Measurements from ENCODE around the gene DOC2B. TPM values are rescaled to one million over a fixed set of nuclear protein-coding genes. Genes with fewer than 3 reads are reported as not detected.
"Not testable (repeated sequence)": the region's sequence is repeated elsewhere in the genome, so short reads cannot be mapped to it uniquely, and the experiment has no call there.

DOC2B gene
- 10 to 100 TPM in 2 of 8 experiments, 1 to 10 TPM in 5, under 1 TPM in 1; 0.31 to 22.9 (median 5.0) TPM for total RNA-seq

DNA sequence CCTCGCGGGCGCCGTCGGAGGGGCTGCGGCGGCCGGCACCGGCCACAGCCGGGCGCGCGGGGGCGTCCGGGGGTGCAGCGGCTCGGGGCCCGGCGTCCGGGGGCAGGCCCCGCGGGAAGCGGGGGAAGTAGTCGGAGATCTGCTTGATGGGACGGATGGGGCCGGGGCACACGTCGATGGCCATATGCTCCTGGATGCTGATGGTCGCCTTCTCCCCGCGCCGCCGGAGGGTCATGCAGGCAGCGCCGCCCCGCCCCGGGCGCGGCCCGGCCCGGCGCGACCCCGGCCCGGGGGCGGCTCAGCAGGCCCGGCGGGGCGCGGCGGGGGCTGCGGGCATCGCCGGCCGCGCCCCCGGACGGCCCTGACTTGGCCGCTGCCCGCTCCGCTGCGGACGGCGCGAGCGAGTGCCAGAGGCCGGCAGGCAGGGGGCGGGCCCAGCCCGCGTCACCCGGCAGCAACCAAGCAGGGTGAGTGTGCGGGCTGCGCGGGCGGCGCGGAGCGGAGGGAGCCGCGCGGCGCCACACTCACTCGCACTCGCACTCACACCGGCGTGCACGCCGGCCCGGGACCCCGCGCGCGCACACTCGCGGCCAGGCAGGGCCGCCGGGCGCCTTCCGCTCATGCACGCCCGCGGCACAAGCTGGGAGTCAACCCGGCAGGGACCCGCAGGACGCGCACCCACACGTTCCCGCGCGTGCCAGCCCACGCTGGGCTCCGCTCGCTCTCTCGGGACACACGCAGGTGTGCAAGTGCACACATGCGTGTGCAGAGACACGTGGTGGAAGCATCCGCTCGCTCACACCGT lies at the start of gene DOC2B:
DOC2B (minus strand) TSS at position 406 of the 805 bp plus-strand sequence; CDS start at position 235, 171 bp downstream.
- ATAC-seq (replicated peaks in 6 of 8): peak; percentile 41 to 85 (median 78)
- in situ Hi-C loops (cut with MboI; ENCODE audit: low pct_unique_long_range_greater_than_20kb in 2 of 9, low sequenced_read_pairs in 9 of 9, unreplicated experiment in 9 of 9): no loop called here
- peak within 1 kb of the TSS; percentile 32 to 56 (median 35) for H3K4me3 ChIP-seq
- H3K4me1 ChIP-seq (replicated peaks in 1 of 2): peaks cover 32 to 35% of the 10 kb centered on the region in 2 donors
- 6 to 10% methylated on average over 13 to 30 of the region's 120 CpGs; no CpG with 5 or more reads in 8 of the 10 experiments for WGBS, 10 experiments
- H3K27ac ChIP-seq: no peak within 1 kb of the TSS

DNA sequence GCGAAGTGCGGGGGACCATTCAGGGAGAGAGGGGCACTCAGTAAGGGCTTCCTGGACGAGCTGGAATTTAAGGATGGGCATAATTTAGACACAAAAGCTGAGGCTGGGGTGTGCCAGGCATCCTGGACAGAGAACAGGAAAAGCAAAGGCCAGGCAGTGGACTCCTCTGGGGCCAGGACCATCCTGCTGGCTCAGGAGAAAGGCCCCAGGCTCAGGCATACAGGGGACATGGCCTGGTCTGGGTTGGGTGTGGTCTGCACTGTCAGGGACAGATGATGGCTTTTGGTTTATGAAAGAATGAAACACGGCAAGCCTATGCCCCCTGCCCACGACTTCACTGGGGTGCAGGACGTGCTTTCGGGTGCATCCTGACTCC lies 48.9 kb upstream of the DOC2B start:
- H3K4me1 ChIP-seq (replicated peaks in 1 of 2): peaks cover 41 to 48% of the 10 kb centered on the region in 2 donors
- ATAC-seq (replicated peaks in 6 of 8): no peak
- no peak overlapping the region for H3K4me3 ChIP-seq
- peak overlapping the region in 1 of 2 donors; percentile 42 for H3K27ac ChIP-seq
- 63 to 90% (median 79%) methylated on average over 2 to 5 of the region's 7 CpGs; no CpG with 5 or more reads in 5 of the 10 experiments for WGBS, 10 experiments
- in situ Hi-C loops (cut with MboI; ENCODE audit: low pct_unique_long_range_greater_than_20kb in 2 of 9, low sequenced_read_pairs in 9 of 9, unreplicated experiment in 9 of 9): no loop called here

DNA sequence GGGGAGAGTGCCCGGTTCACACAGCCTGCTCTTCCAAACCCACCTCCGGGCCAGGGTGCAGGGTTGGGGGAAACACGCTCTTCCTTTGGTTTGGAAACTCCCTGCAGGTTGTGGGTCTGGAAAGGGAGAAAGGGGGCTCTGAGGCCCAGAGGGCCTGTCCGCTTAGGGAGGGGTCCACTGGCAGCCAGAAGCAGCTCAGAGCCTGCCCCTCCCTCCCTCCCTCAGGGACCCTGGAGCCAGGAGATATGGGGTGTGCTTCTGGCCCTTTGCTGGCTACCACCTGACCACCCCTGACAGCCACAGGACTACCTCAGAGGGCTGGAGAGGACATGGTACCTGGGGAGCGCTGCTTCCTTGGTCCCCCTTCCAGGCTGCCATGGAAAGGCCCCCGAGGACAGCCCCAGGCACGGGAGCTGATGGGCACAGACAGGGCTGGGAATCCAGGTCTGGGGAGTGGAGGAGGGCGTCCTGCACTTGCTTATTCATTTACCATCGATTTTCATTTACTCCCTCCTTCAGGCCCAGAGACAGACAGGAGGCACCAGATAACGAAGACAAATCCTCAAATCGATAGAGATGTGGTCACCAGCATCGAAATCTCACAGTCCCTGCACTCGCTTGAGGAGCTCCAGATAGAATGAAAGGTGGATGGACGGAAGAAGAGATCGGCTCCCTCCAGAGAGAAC lies 48.4 kb upstream of the DOC2B start:
- peaks cover 40 to 47% of the 10 kb centered on the region in 2 donors for H3K4me1 ChIP-seq (replicated peaks in 1 of 2)
- ATAC-seq (replicated peaks in 6 of 8): peak in 2 of 8 experiments; percentile 13 to 65
- in situ Hi-C loops (cut with MboI; ENCODE audit: low pct_unique_long_range_greater_than_20kb in 2 of 9, low sequenced_read_pairs in 9 of 9, unreplicated experiment in 9 of 9): no loop called here
- H3K27ac ChIP-seq: peak overlapping the region in 1 of 2 donors; percentile 42
- H3K4me3 ChIP-seq: no peak overlapping the region
- WGBS, 10 experiments: 43 to 87% (median 70%) methylated on average over 1 to 9 of the region's 15 CpGs; no CpG with 5 or more reads in 2 of the 10 experiments

DNA sequence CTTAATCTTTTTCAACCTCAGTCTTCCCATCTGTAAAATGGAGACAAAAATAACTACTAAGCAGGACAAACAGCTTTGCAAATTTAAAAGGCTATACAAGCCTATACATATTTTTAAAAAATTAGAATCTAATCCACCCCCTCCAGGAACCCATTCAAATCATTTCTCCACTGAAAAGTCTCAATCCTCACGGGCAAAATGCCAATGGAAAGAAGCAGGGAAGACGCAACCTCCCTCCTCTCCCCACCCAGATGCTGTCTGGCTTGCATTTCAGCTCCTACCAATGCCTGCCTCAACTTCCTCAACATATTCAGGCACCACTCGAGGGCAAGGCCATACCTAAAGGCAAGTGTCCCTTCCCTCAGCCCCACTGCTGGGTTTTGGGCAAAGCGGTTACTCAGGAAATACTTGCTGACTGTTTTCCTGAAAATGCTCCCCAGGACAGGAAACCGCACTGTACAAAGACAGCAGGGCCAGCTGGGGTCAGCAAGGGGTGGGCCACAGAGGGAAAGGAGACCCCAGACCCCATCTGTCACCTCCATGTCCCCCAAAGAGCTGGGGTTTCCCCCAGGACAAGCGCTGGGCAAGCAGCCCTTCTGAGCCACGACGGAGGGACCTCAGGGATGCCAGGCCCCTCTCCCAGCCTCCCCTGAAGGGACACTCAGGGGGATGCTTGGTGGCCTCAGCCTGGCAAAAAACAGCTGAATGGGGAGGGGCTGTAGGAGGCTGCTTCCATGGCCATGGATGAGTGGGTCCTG lies 47.7 kb upstream of the DOC2B start:
- Histone ChIP-seq H3K4me1 (replicated peaks in 1 of 2) (peaks cover 34 to 41% of the 10 kb centered on the region in 2 donors), H3K4me3 (no peak overlapping the region), H3K27ac (no peak overlapping the region)
- in situ Hi-C loops (cut with MboI; ENCODE audit: low pct_unique_long_range_greater_than_20kb in 2 of 9, low sequenced_read_pairs in 9 of 9, unreplicated experiment in 9 of 9): no loop called here
- no peak for ATAC-seq (replicated peaks in 6 of 8)
- WGBS, 10 experiments: 0 to 100% (median 73%) methylated on average over 1 to 4 of the region's 8 CpGs; no CpG with 5 or more reads in 5 of the 10 experiments

DNA sequence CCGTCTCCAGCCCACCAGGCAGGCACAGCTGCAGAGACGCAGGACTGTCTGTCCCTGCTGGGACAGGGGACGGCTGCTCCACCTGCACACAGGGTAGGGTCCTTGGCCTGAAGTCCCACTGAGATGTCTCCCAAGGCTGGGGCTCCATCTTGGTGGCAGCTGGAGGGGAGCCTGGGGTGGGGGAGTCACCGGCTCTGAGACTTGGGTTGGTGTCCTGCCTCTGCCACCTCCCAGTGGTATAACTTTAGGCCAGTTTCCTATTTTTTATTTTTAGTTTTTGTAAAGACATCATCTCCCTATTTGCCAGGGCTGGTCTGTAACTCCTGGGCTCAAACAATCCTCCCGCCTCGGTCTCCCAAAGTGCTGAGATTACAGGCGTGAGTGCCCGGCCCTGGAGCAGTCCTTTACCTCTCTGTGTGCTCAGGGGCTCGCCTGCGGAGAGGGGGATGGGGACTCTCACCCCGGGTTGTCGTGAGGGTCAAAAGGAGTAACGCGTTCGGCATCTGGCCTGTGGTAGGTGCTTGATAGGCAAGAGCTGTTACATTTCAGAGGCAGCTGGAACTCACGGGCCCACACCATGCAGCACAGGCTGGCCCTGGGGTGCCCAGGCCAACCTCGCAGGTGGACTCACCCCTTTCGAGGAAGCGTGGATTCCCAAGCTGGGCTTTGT lies 46.6 kb upstream of the DOC2B start:
- in situ Hi-C loops (cut with MboI; ENCODE audit: low pct_unique_long_range_greater_than_20kb in 2 of 9, low sequenced_read_pairs in 9 of 9, unreplicated experiment in 9 of 9): no loop called here
- Histone ChIP-seq H3K4me1 (replicated peaks in 1 of 2) (peaks cover 30 to 39% of the 10 kb centered on the region in 2 donors), H3K27ac (no peak overlapping the region), H3K4me3 (no peak overlapping the region)
- no peak for ATAC-seq (replicated peaks in 6 of 8)
- WGBS, 10 experiments: 20 to 84% (median 81%) methylated on average over 1 to 10 of the region's 19 CpGs; no CpG with 5 or more reads in 4 of the 10 experiments

DNA sequence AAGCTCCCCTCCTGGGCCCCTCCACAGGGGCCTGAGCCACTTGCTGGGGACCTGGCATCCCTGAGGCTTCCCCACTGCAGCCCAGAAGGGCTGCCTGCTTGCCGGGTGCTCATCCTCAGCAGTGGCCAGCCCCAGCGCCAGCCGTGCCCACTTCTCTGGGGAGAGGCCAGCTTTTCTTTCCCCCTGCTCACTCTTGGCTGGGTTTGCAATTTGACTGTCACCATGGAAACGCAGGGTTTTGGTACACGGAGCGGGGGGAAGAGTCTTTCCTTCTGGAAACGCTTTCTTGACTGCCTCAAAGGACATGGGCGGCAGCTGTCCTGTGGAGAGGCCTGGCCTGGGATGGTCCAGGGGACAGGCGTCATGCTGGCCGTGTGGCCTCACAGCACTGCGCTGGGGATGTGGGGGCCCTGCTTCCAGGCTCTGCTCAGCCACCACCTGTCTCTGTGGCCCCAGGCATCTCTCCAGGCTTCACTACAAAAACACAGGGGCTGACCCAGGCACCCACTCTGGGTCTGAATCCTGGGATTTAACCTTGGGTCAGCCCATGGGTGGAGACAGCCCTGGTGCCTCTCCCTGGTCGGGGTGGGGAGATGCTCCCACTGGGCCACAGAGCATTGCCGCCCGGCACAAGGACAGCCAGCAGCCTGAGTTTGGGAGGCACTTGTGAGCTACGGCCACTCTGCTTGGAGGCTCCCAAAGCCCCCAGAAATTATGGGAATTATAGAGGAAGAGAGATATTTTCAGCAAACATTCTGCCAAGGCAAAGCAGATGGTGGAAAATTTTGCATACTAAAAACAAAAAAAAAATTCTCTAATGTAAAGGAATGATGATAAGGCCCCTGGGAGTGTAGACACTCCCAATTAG lies 45.9 kb upstream of the DOC2B start:
- WGBS, 10 experiments: 17 to 80% methylated on average over 1 to 5 of the region's 15 CpGs; no CpG with 5 or more reads in 8 of the 10 experiments
- H3K27ac ChIP-seq: no peak overlapping the region

DNA sequence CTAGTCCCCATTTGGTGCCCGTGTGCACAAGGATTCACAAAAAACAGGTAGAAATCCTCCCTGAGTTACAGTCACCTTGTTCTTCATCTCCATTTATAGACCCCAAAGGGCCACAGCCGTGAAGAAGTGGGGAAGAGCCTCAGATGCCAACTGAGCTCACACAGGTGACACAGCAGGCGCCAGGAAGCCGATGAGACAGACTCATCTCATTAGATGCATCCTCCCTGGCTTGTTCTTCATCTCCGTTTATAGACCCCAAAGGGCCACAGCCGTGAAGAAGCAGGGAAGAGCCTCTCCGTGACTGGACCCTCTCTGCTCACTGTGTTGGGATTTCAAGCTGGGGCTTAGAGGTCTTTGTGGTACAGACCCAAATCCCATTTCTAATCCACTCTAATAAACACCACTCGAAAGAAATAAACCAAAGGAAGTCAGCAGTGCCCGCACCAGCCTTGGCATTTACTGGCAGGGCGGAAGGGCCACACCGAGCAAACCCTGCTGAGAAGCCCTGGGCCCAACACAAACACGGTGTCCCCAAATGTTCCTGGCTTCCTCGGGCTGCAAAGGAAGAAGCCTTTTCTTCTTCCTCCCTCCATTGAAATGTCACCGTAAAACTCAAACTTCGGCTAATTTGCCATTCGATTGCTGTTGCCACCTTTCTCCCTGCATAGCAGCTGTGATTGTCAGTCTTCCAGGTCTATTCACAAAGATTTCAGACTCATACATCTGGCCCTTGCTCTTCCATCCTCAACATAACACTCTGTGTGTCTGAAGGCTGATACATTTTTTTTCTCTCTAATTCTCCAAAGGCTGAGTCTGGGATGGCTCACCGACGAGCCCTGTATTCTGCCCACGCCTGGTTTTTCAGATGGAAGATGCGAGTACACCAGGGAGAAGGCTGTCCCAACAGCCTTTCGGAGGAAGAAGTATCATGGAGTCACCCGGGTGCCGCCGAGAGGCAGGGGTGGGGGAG lies 44.9 kb upstream of the DOC2B start:
- Histone ChIP-seq H3K27ac (no peak overlapping the region), H3K4me3 (no peak overlapping the region), H3K4me1 (replicated peaks in 1 of 2) (peaks cover 27 to 30% of the 10 kb centered on the region in 2 donors)
- in situ Hi-C loops (cut with MboI; ENCODE audit: low pct_unique_long_range_greater_than_20kb in 2 of 9, low sequenced_read_pairs in 9 of 9, unreplicated experiment in 9 of 9): no loop called here
- peak in 5 of 8 experiments; percentile 9 to 38 (median 30) for ATAC-seq (replicated peaks in 6 of 8)
- 40 to 90% (median 65%) methylated on average over 1 to 13 of the region's 24 CpGs for WGBS, 10 experiments

More for the DNA sequence above, 45.9 kb upstream of the DOC2B start:
- in situ Hi-C loops (cut with MboI; ENCODE audit: low pct_unique_long_range_greater_than_20kb in 2 of 9, low sequenced_read_pairs in 9 of 9, unreplicated experiment in 9 of 9): no loop called here
- Histone ChIP-seq H3K4me1 (replicated peaks in 1 of 2) (peaks cover 27 to 35% of the 10 kb centered on the region in 2 donors), H3K4me3 (no peak overlapping the region)
- peak; percentile 33 to 79 (median 67) for ATAC-seq (replicated peaks in 6 of 8)

DNA sequence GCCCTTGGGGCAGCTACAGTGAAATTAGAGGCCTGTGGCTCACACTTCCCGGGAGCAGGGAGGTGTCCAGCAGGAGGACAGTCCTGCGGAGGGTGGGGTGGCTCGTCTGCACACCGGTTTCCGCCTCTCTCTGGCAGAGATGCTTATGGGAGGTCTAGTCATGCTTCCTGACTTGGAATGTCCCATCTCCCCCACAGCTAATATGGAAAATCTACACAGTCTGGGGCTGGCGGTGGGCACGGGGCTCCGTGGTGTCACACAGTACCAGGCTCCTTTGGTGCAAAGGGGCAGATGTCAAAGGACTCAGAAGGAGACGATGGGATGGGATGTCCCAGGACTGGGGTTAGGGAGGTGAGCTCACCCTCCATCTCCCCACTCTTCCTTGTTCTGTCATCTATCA lies 44.1 kb upstream of the DOC2B start:
- ATAC-seq (replicated peaks in 6 of 8): peak in 1 of 8 experiments; percentile 19
- Histone ChIP-seq H3K27ac (no peak overlapping the region), H3K4me1 (replicated peaks in 1 of 2) (peaks cover 25 to 29% of the 10 kb centered on the region in 2 donors), H3K4me3 (no peak overlapping the region)
- in situ Hi-C loops (cut with MboI; ENCODE audit: low pct_unique_long_range_greater_than_20kb in 2 of 9, low sequenced_read_pairs in 9 of 9, unreplicated experiment in 9 of 9): no loop called here
- 65 to 100% (median 100%) methylated on average over 2 to 3 of the region's 9 CpGs; no CpG with 5 or more reads in 6 of the 10 experiments for WGBS, 10 experiments

DNA sequence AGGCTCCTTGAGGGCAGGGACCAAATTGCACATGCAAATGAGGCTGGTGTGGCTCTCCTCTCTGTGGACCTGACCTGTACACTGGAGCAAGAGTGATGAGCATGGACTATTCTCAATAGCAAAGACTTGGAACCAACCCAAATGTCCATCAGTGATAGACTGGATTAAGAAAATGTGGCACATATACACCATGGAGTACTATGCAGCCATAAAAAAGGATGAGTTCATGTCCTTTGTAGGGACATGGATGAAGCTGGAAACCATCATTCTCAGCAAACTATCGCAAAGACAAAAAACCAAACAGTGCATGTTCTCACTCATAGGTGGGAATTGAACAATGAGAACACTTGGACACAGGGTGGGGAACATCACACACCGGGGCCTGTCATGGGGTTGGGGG lies 43.1 kb upstream of the DOC2B start:
- in situ Hi-C loops (cut with MboI; ENCODE audit: low pct_unique_long_range_greater_than_20kb in 2 of 9, low sequenced_read_pairs in 9 of 9, unreplicated experiment in 9 of 9); ATAC-seq (replicated peaks in 6 of 8); H3K27ac ChIP-seq; H3K4me3 ChIP-seq: not testable (repeated sequence)
- peaks cover 18 to 20% of the 10 kb centered on the region in 2 donors for H3K4me1 ChIP-seq (replicated peaks in 1 of 2)
- WGBS, 10 experiments: no CpG with 5 or more reads among the region's 2 CpGs

DNA sequence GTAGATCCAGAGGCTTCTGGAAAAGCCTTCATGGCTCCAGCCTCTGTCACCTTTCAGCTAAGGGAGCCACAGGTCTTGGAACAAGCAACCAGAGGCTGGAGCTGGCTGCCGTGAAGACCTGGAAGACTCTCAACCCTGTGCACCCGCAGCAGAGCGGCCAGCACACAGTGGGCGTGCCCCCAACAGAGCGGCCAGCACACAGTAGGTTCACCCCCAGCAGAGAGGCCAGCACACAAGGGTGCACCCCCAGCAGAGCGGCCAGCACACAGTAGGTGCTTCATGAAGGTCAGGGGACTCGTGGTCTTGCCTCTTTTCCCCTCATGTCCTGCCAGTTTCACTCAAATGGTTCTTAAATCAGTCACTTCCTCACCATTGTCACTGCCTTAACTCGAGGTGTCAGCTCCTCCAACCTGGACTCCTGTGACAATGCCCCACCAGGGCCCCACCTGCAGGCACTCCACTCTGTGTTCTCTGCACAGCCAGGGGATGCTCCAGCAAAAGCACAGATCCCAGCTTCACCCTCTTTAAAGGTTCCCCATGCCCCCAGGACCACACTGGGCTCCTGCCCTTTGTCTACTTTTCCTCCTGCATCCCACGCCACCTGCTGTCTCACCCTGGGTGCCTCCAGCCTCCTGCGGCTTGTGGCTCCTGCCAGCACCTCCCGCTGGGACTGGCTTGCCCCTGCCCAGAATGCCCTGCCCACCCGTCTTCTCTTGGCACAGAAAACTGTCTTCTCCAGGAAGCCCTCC lies 42.4 kb upstream of the DOC2B start:
- no peak overlapping the region for H3K27ac ChIP-seq
- WGBS, 10 experiments: 10 to 92% (median 81%) methylated on average over 1 to 5 of the region's 12 CpGs; no CpG with 5 or more reads in 5 of the 10 experiments
- no peak overlapping the region for H3K4me3 ChIP-seq
- no peak for ATAC-seq (replicated peaks in 6 of 8)
- peaks cover 14 to 16% of the 10 kb centered on the region in 2 donors for H3K4me1 ChIP-seq (replicated peaks in 1 of 2)
- in situ Hi-C loops (cut with MboI; ENCODE audit: low pct_unique_long_range_greater_than_20kb in 2 of 9, low sequenced_read_pairs in 9 of 9, unreplicated experiment in 9 of 9): no loop called here

All from motor neuron (in vitro differentiated cells).